Heart left ventricle (tissue), 16 donors: ENCODE results near the gene PSMB10. TPM values are rescaled to one million over a fixed set of nuclear protein-coding genes. Genes with fewer than 3 reads are reported as not detected.

Source experiments
- ATAC-seq, 4 donors: fragments of 200-7000 bp; cut with Tn5 transposase; one replicate each; pipeline ENCODE4 v1.9.1; 2020 to 2022; ENCODE audit warnings: moderate library complexity in 4 of 4, mild to moderate bottlenecking in 3 of 4, moderate number of reproducible peaks in 1 of 4
- DNase-seq, 5 donors: peaks; one replicate each; pipeline ENCODE4 v3.0.0-alpha.2; 2020
- H3K27ac ChIP-seq, 12 donors: fragments of 200-600 bp; sonication (generic) in 4 of 12; one replicate each; pipeline versions ENCODE4 v1.5.0 to v1.8.0; 2016 to 2022; ENCODE audit warnings: mild to moderate bottlenecking in 2 of 12
- H3K27me3 ChIP-seq, 9 donors: fragments of 200-600 bp; sonication (generic) in 2 of 9; one replicate each; pipeline versions ENCODE4 v1.5.1 to v1.8.0; 2016 to 2022; ENCODE audit warnings: mild to moderate bottlenecking in 3 of 9
- H3K36me3 ChIP-seq, 9 donors: fragments of 200-600 bp; sonication (generic) in 2 of 9; one replicate each; pipeline versions ENCODE4 v1.5.0 to v1.8.0; 2018 to 2022; ENCODE audit warnings: mild to moderate bottlenecking in 2 of 9
- H3K4me1 ChIP-seq, 12 donors: fragments of 200-600 bp; sonication (generic) in 4 of 12; one replicate each; pipeline versions ENCODE4 v1.5.0 to v1.8.0; 2016 to 2022; ENCODE audit warnings: mild to moderate bottlenecking in 3 of 12
- H3K4me3 ChIP-seq, 12 donors: fragments of 200-600 bp; sonication (generic) in 4 of 12; one replicate each; pipeline versions ENCODE4 v1.5.0 to v1.8.0; 2017 to 2022; ENCODE audit warnings: mild to moderate bottlenecking in 9 of 12, moderate library complexity in 4 of 12
- H3K9me3 ChIP-seq, 12 donors: fragments of 200-600 bp; sonication (generic) in 4 of 12; one replicate each; pipeline versions ENCODE4 v1.5.0 to v1.8.0; 2016 to 2022; ENCODE audit warnings: mild to moderate bottlenecking in 1 of 12
- POLR2A ChIP-seq, 2 donors: fragments of 450-650 bp; IDR thresholded peaks; one replicate each; pipeline ENCODE4 v1.6.1; 2017; ENCODE audit warnings: antibody characterized with exemption in 2 of 2, mild to moderate bottlenecking in 2 of 2, moderate library complexity in 2 of 2
- WGBS, 4 donors: extraction: QIAGEN DNeasy Blood & Tissue Kit in 2 of 4; methylation state at CpG; one replicate each; pipeline versions ENCODE4 v1.1.5 to v1.1.7; 2013 to 2018; 5-methylcytosine and 5-hydroxymethylcytosine counted together
- intact Hi-C, 10 donors: fragments of 100-400 bp; cut with DNase I; formaldehyde crosslinking; loops; one replicate each; pipeline versions ENCODE4 v1.11.1 to v1.14.2; 2022
- polyA plus RNA-seq, 2 donors: library from polyadenylated mRNA; stranded (reverse); fragments of 200-250 nt; gene quantifications; one replicate each; pipeline ENCODE4 v1.2.3, GENCODE V29; 2013
- total RNA-seq, 9 donors: library from RNA; depleted of rRNA in 2 of 9; stranded (reverse); fragments of >200 nt in 2 of 9; fragmentation: NEBNext Ultra II Directional in 3 of 9; extraction: Animal tissue kit (Norgen Biotek cat#: 25700) in 3 of 9; gene quantifications; one replicate each; pipeline versions ENCODE4 v1.1.0 to v1.2.4, GENCODE V29; 2016 to 2023
- TF ChIP-seq, protein P1 (sequence below), 12 donors: fragments of 200-600 bp; sonication (generic) in 4 of 12; IDR thresholded peaks; one replicate each; pipeline versions ENCODE4 v1.5.0 to v1.8.0; 2018 to 2022; ENCODE audit warnings: antibody characterized with exemption in 12 of 12, mild to moderate bottlenecking in 5 of 12
- donor health status: ischemic (EF 13 %, LVEDD 7.1; RV severe dilation, severe dysfunction).
- donor health status: healthy with polysubstance abuse.
- donor health status: DM: no; HTN: yes; CAD: no.
- donor health status: DM: no; HTN: no; CAD: no.
- donor health status: ischemic (EF 25% LVEDD 6.9; RV normal size, moderate dysfunction).
- donor health status: ischemic (EF 25% LVEDD 5.7; RV mildly dilated, moderate dysfunction).
- donor health status: healthy.
- donor health status: DM: yes; HTN: yes; CAD: no.
- donor health status: ischemic (EF 35%, LVEDD 5.7; RV mildly dilated, moderate dysfunction).
- donor health status: nonischemic (EF 11% LVEDD 7.7; RV severe dilation, severe dysfunction).
- donor health status: DM: yes; HTN: yes; CAD: no.
- donor health status: PGD.
- donor health status: ischemic (EF 29% LVEDD 5.4; RV normal size, mild dysfunction).
- donor health status: nonischemic (EF 23%, LVEDD 6.1; RV moderate dilation, normal function).

The PSMB10 gene
- total and polyA plus RNA-seq, 11 donors = 39.4 to 182 (median 60.5) TPM

GRCh38 chr16:67885545-67885944, 51.1 kb downstream of the PSMB10 start:
- Histone ChIP-seq H3K4me1 (peaks cover 0 to 46% (median 31%) of the 10 kb centered on the region in 12 donors), H3K9me3 (no peaks in the 10 kb centered on the region), H3K27me3 (no peaks in the 10 kb centered on the region), H3K27ac (peak overlapping the region in 6 of 12 donors; percentile 21 to 92 (median 84)), H3K4me3 (no peak overlapping the region), H3K36me3 (peaks cover 0 to 59% (median 44%) of the 10 kb centered on the region in 9 donors)
- intact Hi-C loops = loop anchor here in 2 of 10 donors (10.0 kb wide), 2 partner anchors 149 to 159 kb away; no protein-coding TSS in a partner anchor
- ATAC-seq = no peak
- WGBS, 4 donors = 92 to 96% (median 94%) methylated on average over 10 to 12 of the region's 12 CpGs
- DNase-seq = no peak
- TF ChIP-seq, protein P1, sequence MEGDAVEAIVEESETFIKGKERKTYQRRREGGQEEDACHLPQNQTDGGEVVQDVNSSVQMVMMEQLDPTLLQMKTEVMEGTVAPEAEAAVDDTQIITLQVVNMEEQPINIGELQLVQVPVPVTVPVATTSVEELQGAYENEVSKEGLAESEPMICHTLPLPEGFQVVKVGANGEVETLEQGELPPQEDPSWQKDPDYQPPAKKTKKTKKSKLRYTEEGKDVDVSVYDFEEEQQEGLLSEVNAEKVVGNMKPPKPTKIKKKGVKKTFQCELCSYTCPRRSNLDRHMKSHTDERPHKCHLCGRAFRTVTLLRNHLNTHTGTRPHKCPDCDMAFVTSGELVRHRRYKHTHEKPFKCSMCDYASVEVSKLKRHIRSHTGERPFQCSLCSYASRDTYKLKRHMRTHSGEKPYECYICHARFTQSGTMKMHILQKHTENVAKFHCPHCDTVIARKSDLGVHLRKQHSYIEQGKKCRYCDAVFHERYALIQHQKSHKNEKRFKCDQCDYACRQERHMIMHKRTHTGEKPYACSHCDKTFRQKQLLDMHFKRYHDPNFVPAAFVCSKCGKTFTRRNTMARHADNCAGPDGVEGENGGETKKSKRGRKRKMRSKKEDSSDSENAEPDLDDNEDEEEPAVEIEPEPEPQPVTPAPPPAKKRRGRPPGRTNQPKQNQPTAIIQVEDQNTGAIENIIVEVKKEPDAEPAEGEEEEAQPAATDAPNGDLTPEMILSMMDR (IDR thresholded peaks at IDR 0.05) = no peak
- no peak for TF ChIP-seq POLR2A (IDR thresholded peaks at IDR 0.05)

- ATAC-seq (peak; percentile 56 to 82 (median 76)), DNase-seq (peak; percentile 90 to 94 (median 92))
- Histone ChIP-seq H3K9me3 (no peaks in the 10 kb centered on the region), H3K36me3 (peaks cover 0 to 67% (median 52%) of the 10 kb centered on the region in 9 donors), H3K4me3 (peak within 1 kb of the TSS in 3 of 12 donors; percentile 3 to 22 (median 6)), H3K27me3 (no peaks in the 10 kb centered on the region), H3K27ac (peak within 1 kb of the TSS in 11 of 12 donors; percentile 21 to 94 (median 81)), H3K4me1 (peaks cover 0 to 54% (median 32%) of the 10 kb centered on the region in 12 donors)
- TF ChIP-seq, protein P1 (IDR thresholded peaks at IDR 0.05) = no peak
- no peak for TF ChIP-seq POLR2A (IDR thresholded peaks at IDR 0.05)
- 27 to 35% (median 31%) methylated on average over 22 of the region's 22 CpGs for WGBS, 4 donors
- intact Hi-C loops = loop anchor here in 9 of 10 donors (1.0 to 10.0 kb wide), 7 partner anchors 43 to 160 kb away; no protein-coding TSS in a partner anchor
These were observed 52.0 kb downstream of the PSMB10 start, which contains the start of gene NRN1L for GRCh38 chr16:67884684-67885083. NRN1L (plus strand) TSS chr16:67884885; CDS start chr16:67884904, 19 bp downstream.

Other genes starting within 250 kb of the PSMB10 start
- 10 to 100 TPM in 3 of 9 donors, 1 to 10 TPM in 6; 6.5 to 11.7 (median 9.8) TPM for gene GFOD2, start 217.5 kb downstream of the PSMB10 start, total RNA-seq
- 10 to 100 TPM in 1 of 2 donors, 1 to 10 TPM in 1; 8.2 to 15.4 TPM for gene GFOD2, start 217.5 kb downstream of the PSMB10 start, polyA plus RNA-seq
- 10 to 100 TPM in 6 of 9 donors, 1 to 10 TPM in 3; 7.1 to 19.7 (median 12.3) TPM for gene RANBP10, start 130.3 kb downstream of the PSMB10 start, total RNA-seq
- gene RANBP10, start 130.3 kb downstream of the PSMB10 start, polyA plus RNA-seq = 10 to 100 TPM in 1 of 2 donors, 1 to 10 TPM in 1; 5.6 to 11.2 TPM
- under 1 TPM in 8 of 9 donors, not detected in 1; 0.16 to 0.93 (median 0.46) TPM for gene TSNAXIP1, start 130.0 kb downstream of the PSMB10 start, total RNA-seq
- gene TSNAXIP1, start 130.0 kb downstream of the PSMB10 start, polyA plus RNA-seq = under 1 TPM; 0.67 to 0.76 TPM
- 10 to 100 TPM; 24.9 to 87.5 (median 31.4) TPM for gene THAP11, start 94.5 kb downstream of the PSMB10 start, total RNA-seq
- gene THAP11, start 94.5 kb downstream of the PSMB10 start, polyA plus RNA-seq = 10 to 100 TPM; 10.6 to 26.3 TPM
- 100 to 1,000 TPM in 2 of 9 donors, 10 to 100 TPM in 7; 66.5 to 145 (median 90.9) TPM for gene NUTF2, start 89.9 kb downstream of the PSMB10 start, total RNA-seq
- gene NUTF2, start 89.9 kb downstream of the PSMB10 start, polyA plus RNA-seq = 100 to 1,000 TPM; 179 to 191 TPM
- 10 to 100 TPM; 14.4 to 31.2 (median 20.1) TPM for gene CENPT, start 89.2 kb downstream of the PSMB10 start, total RNA-seq
- gene CENPT, start 89.2 kb downstream of the PSMB10 start, polyA plus RNA-seq = 10 to 100 TPM; 25.7 to 28.0 TPM
- gene EDC4, start 63.8 kb downstream of the PSMB10 start, total RNA-seq = 10 to 100 TPM; 26.2 to 42.5 (median 32.5) TPM
- 10 to 100 TPM; 27.8 to 31.1 TPM for gene EDC4, start 63.8 kb downstream of the PSMB10 start, polyA plus RNA-seq
- gene NRN1L, start 52.0 kb downstream of the PSMB10 start, total RNA-seq = 1 to 10 TPM in 4 of 9 donors, under 1 TPM in 2, not detected in 3; 0.78 to 5.8 (median 1.7) TPM
- 1 to 10 TPM; 1.7 to 1.8 TPM for gene NRN1L, start 52.0 kb downstream of the PSMB10 start, polyA plus RNA-seq
- 10 to 100 TPM; 17.1 to 31.3 (median 21.6) TPM for gene PSKH1, start 43.6 kb downstream of the PSMB10 start, total RNA-seq
- 10 to 100 TPM; 16.3 to 36.9 TPM for gene PSKH1, start 43.6 kb downstream of the PSMB10 start, polyA plus RNA-seq
- 1 to 10 TPM in 3 of 9 donors, under 1 TPM in 5, not detected in 1; 0.23 to 2.1 (median 0.74) TPM for gene CTRL, start 5.0 kb downstream of the PSMB10 start, total RNA-seq
- gene CTRL, start 5.0 kb downstream of the PSMB10 start, polyA plus RNA-seq = under 1 TPM; 0.61 to 0.90 TPM
- gene LCAT, start 7.3 kb upstream of the PSMB10 start, total RNA-seq = 10 to 100 TPM in 7 of 9 donors, 1 to 10 TPM in 2; 9.7 to 24.1 (median 18.2) TPM
- 10 to 100 TPM; 10.9 to 31.7 TPM for gene LCAT, start 7.3 kb upstream of the PSMB10 start, polyA plus RNA-seq
- gene SLC12A4, start 31.8 kb upstream of the PSMB10 start, total RNA-seq = 10 to 100 TPM; 64.6 to 92.2 (median 86.8) TPM
- 10 to 100 TPM; 65.3 to 81.5 TPM for gene SLC12A4, start 31.8 kb upstream of the PSMB10 start, polyA plus RNA-seq
- gene DPEP3, start 43.6 kb upstream of the PSMB10 start, total RNA-seq = under 1 TPM in 2 of 9 donors, not detected in 7; 0.13 to 0.16 TPM
- not detected for gene DPEP3, start 43.6 kb upstream of the PSMB10 start, polyA plus RNA-seq
- 1 to 10 TPM in 5 of 9 donors, under 1 TPM in 4; 0.42 to 9.8 (median 1.2) TPM for gene DPEP2, start 62.6 kb upstream of the PSMB10 start, total RNA-seq
- 1 to 10 TPM; 1.1 to 1.2 TPM for gene DPEP2, start 62.6 kb upstream of the PSMB10 start, polyA plus RNA-seq
- gene DPEP2NB, start 79.1 kb upstream of the PSMB10 start, total RNA-seq = not detected
- gene DPEP2NB, start 79.1 kb upstream of the PSMB10 start, polyA plus RNA-seq = not detected
- gene DDX28, start 86.4 kb upstream of the PSMB10 start, total RNA-seq = 10 to 100 TPM in 2 of 9 donors, 1 to 10 TPM in 7; 4.4 to 11.9 (median 8.8) TPM
- gene DDX28, start 86.4 kb upstream of the PSMB10 start, polyA plus RNA-seq = 10 to 100 TPM in 1 of 2 donors, 1 to 10 TPM in 1; 8.3 to 10.7 TPM
- 10 to 100 TPM in 1 of 9 donors, 1 to 10 TPM in 8; 3.8 to 11.5 (median 7.2) TPM for gene DUS2, start 86.4 kb upstream of the PSMB10 start, total RNA-seq
- gene DUS2, start 86.4 kb upstream of the PSMB10 start, polyA plus RNA-seq = 10 to 100 TPM in 1 of 2 donors, 1 to 10 TPM in 1; 4.5 to 10.4 TPM
- 10 to 100 TPM; 20.6 to 35.1 (median 28.8) TPM for gene NFATC3, start 148.5 kb upstream of the PSMB10 start, total RNA-seq
- 10 to 100 TPM in 1 of 2 donors, 1 to 10 TPM in 1; 5.9 to 12.1 TPM for gene NFATC3, start 148.5 kb upstream of the PSMB10 start, polyA plus RNA-seq